IMR-90 (cell line): ENCODE data around the gene SIM2. TPM values are rescaled to one million over a fixed set of nuclear protein-coding genes. Genes with fewer than 3 reads are reported as not detected.

ENCODE experiments used
- ATAC-seq: fragments of 200-7000 bp; cut with Tn5 transposase; 2 replicates; pipeline ENCODE4 v1.9.1; 2020; ENCODE audit warnings: low read depth, mild to moderate bottlenecking, moderate library complexity
- BruUV-seq: library from RNA; stranded (reverse); fragments of 400-500 nt; replicated peaks from 2 replicates; lab custom pipeline; 2021; lab: Mats Ljungman, UMichigan
- CTCF ChIA-PET: fragments of 300-600 bp; formaldehyde crosslinking; extraction: SDS; loops from one replicate; lab custom pipeline; 2021; ENCODE audit warnings: antibody characterized with exemption; lab: Yijun Ruan, JAX
- POLR2A ChIA-PET: fragments of 300-600 bp; sonication (Branson Sonifier 250); formaldehyde crosslinking; loops from one replicate; lab custom pipeline; 2022; ENCODE audit warnings: antibody characterized with exemption; ENCODE audit not compliant: unreplicated experiment; lab: Charles Lee
- DNase-seq: peaks from one replicate; pipeline ENCODE4 v3.0.0; 2013
- H2AFZ ChIP-seq: replicated peaks from 2 replicates; pipeline ENCODE3; 2013; ENCODE audit warnings: low read length, mild to moderate bottlenecking; ENCODE audit not compliant: poor library complexity
- H2AK5ac ChIP-seq: 2 replicates; pipeline ENCODE4 v1.6.1; 2013; ENCODE audit warnings: low read depth, low read length, inconsistent platforms
- H2AK9ac ChIP-seq: replicated peaks from 2 replicates; pipeline ENCODE3; 2013; ENCODE audit warnings: mild to moderate bottlenecking, low read depth, low read length, moderate library complexity; ENCODE audit not compliant: poor library complexity
- H2BK120ac ChIP-seq: 2 replicates; pipeline ENCODE4 v1.6.1; 2013; ENCODE audit warnings: low read depth, low read length, inconsistent platforms
- H2BK15ac ChIP-seq: 3 replicates; pipeline ENCODE4 v1.6.1; 2013; ENCODE audit warnings: low read depth, low read length, inconsistent platforms
- H2BK20ac ChIP-seq: 2 replicates; pipeline ENCODE4 v1.6.1; 2013; ENCODE audit warnings: low read depth, mild to moderate bottlenecking, inconsistent platforms, low read length, moderate library complexity
- H2BK5ac ChIP-seq: 2 replicates; pipeline ENCODE4 v1.6.1; 2013; ENCODE audit warnings: mild to moderate bottlenecking, low read depth, low read length, inconsistent platforms; ENCODE audit not compliant: poor library complexity, severe bottlenecking
- H3K14ac ChIP-seq: replicated peaks from 2 replicates; pipeline ENCODE4 v1.6.1; 2013; ENCODE audit warnings: low read depth, low read length, inconsistent platforms
- H3K18ac ChIP-seq: 2 replicates; pipeline ENCODE4 v1.6.1; 2013; ENCODE audit warnings: low read depth, low read length, control low read depth
- H3K23ac ChIP-seq: 2 replicates; pipeline ENCODE4 v1.6.1; 2013; ENCODE audit warnings: low read depth, low read length, inconsistent platforms
- H3K27ac ChIP-seq: 2 replicates; pipeline ENCODE4 v1.5.1; 2013; ENCODE audit warnings: mild to moderate bottlenecking, control low read depth, low read length; ENCODE audit not compliant: insufficient read depth
- H3K27me3 ChIP-seq: 2 replicates; pipeline ENCODE4 v1.6.1; 2013; ENCODE audit warnings: low read length; ENCODE audit not compliant: control insufficient read depth, insufficient read depth
- H3K36me3 ChIP-seq: 2 replicates; pipeline ENCODE4 v1.6.1; 2013; ENCODE audit warnings: low read length, mixed read lengths; ENCODE audit not compliant: control insufficient read depth, insufficient read depth
- H3K4ac ChIP-seq: 2 replicates; pipeline ENCODE4 v1.6.1; 2013; ENCODE audit warnings: low read depth, low read length, inconsistent platforms
- H3K4me1 ChIP-seq: 2 replicates; pipeline ENCODE4 v1.6.1; 2013; ENCODE audit warnings: low read length, mixed read lengths; ENCODE audit not compliant: control insufficient read depth, insufficient read depth
- H3K4me2 ChIP-seq: 2 replicates; pipeline ENCODE4 v1.6.1; 2013; ENCODE audit warnings: low read depth, mild to moderate bottlenecking, control low read depth, low read length, moderate library complexity
- H3K4me3 ChIP-seq: 2 replicates; pipeline ENCODE4 v1.5.1; 2013; ENCODE audit warnings: low read depth, mild to moderate bottlenecking, control low read depth, low read length, moderate library complexity; ENCODE audit not compliant: insufficient read depth
- H3K56ac ChIP-seq: 2 replicates; pipeline ENCODE4 v1.6.1; 2013; ENCODE audit warnings: low read length, inconsistent platforms; ENCODE audit not compliant: insufficient read depth; ENCODE audit errors: extremely low read depth
- H3K79me1 ChIP-seq, 2 experiments: 2 replicates each; pipeline ENCODE4 v1.6.1; 2013; ENCODE audit warnings: low read length in 2 of 2, inconsistent platforms in 1 of 2, low read depth in 1 of 2
- H3K9ac ChIP-seq: 2 replicates; pipeline ENCODE4 v1.6.1; 2013; ENCODE audit warnings: low read depth, low read length, control low read depth
- H3K9me1 ChIP-seq: 2 replicates; pipeline ENCODE4 v1.6.1; 2013; ENCODE audit warnings: low read length, inconsistent platforms; ENCODE audit not compliant: insufficient read depth
- H3K9me3 ChIP-seq: 2 replicates; pipeline ENCODE4 v1.6.1; 2013; ENCODE audit warnings: low read length; ENCODE audit not compliant: control insufficient read depth, insufficient read depth
- H4K20me1 ChIP-seq: 2 replicates; pipeline ENCODE4 v1.6.1; 2013; ENCODE audit warnings: low read length, inconsistent platforms; ENCODE audit not compliant: insufficient read depth
- H4K5ac ChIP-seq: 2 replicates; pipeline ENCODE4 v1.6.1; 2013; ENCODE audit warnings: mild to moderate bottlenecking, low read depth, low read length, control low read depth
- H4K8ac ChIP-seq, 2 experiments: 2 replicates each; pipeline ENCODE4 v1.6.1; 2013; ENCODE audit warnings: low read depth in 2 of 2, low read length in 2 of 2, control low read depth in 1 of 2, inconsistent platforms in 1 of 2
- H4K91ac ChIP-seq: 2 replicates; pipeline ENCODE4 v1.6.1; 2013; ENCODE audit warnings: low read depth, low read length, inconsistent platforms; ENCODE audit not compliant: insufficient read depth
- BHLHE40 ChIP-seq: fragments of 150-350 bp; IDR thresholded peaks from 2 replicates; pipeline ENCODE4 v1.6.1; 2016; ENCODE audit warnings: mild to moderate bottlenecking, low read depth, low read length
- CHD1 ChIP-seq: IDR thresholded peaks from 2 replicates; pipeline ENCODE4 v1.6.1; 2012; ENCODE audit warnings: low read depth, low read length, improper control_type of control experiment
- MAFK ChIP-seq: IDR thresholded peaks from 2 replicates; pipeline ENCODE4 v1.6.1; 2012; ENCODE audit warnings: low read depth, low read length, improper control_type of control experiment
- NFE2L2 ChIP-seq: fragments of 150-350 bp; IDR thresholded peaks from 2 replicates; pipeline ENCODE4 v1.6.1; 2016; ENCODE audit warnings: low read depth, mild to moderate bottlenecking, low read length
- POLR2A ChIP-seq: IDR thresholded peaks from 2 replicates; pipeline ENCODE4 v1.6.1; 2012; ENCODE audit warnings: mild to moderate bottlenecking, low read depth, low read length
- RAD21 ChIP-seq: IDR thresholded peaks from 2 replicates; pipeline ENCODE4 v1.6.1; 2012; ENCODE audit warnings: low read length, improper control_type of control experiment
- RFX5 ChIP-seq: IDR thresholded peaks from 2 replicates; pipeline ENCODE4 v1.8.0; 2012; ENCODE audit warnings: low read depth, mild to moderate bottlenecking, low read length, moderate library complexity
- SMC3 ChIP-seq: fragments of 150-350 bp; IDR thresholded peaks from 2 replicates; pipeline ENCODE4 v1.6.1; 2016; ENCODE audit warnings: low read depth, mild to moderate bottlenecking, antibody characterized with exemption, low read length, moderate library complexity
- WGBS, 2 experiments: methylation state at CpG; one replicate each; pipeline versions ENCODE4 v1.1.5 to v1.1.7; 2013; ENCODE audit warnings: missing lambda C conversion rate in 2 of 2; ENCODE audit not compliant: insufficient read length in 1 of 2; ENCODE audit errors: extremely low coverage in 2 of 2; 5-methylcytosine and 5-hydroxymethylcytosine counted together
- dilution Hi-C: fragments of 300-500 bp; cut with HindIII; formaldehyde crosslinking; loops from one replicate; pipeline ENCODE4 v1.14.3; 2018; ENCODE audit warnings: low sequenced_read_pairs; ENCODE audit not compliant: unreplicated experiment
- in situ Hi-C: fragments of 300-500 bp; cut with MboI; formaldehyde crosslinking; loops from 3 replicates; pipeline ENCODE4 v1.14.3; 2019; ENCODE audit warnings: low sequenced_read_pairs, inconsistent platforms, mixed read lengths
- intact Hi-C: fragments of 100-400 bp; cut with micrococcal nuclease; formaldehyde crosslinking; loops from 2 replicates; pipeline ENCODE4 v1.10.0; 2022
- polyA plus RNA-seq, 3 experiments: library from polyadenylated mRNA; depleted of rRNA; stranded (reverse); fragments of >200 nt; gene quantifications; 2 replicates each; pipeline ENCODE4 v1.2.3, GENCODE V29; 2012; ENCODE audit warnings: low replicate concordance in 1 of 3
- total RNA-seq: library from RNA; depleted of rRNA; stranded (reverse); fragments of >200 nt; gene quantifications from 2 replicates; pipeline ENCODE4 v1.2.3, GENCODE V29; 2012
- TF ChIP-seq, protein P1 (sequence below): conservative IDR thresholded peaks from 2 replicates; pipeline ENCODE4 v1.5.1; 2012; ENCODE audit warnings: mild to moderate bottlenecking, low read depth, low read length, improper control_type of control experiment
- TF ChIP-seq, protein P2 (sequence below): fragments of 150-350 bp; IDR thresholded peaks from 2 replicates; pipeline ENCODE4 v1.6.1; 2017; ENCODE audit warnings: mild to moderate bottlenecking, antibody characterized with exemption, low read length, low read depth

Gene SIM2
- total and polyA plus RNA-seq, 2 of the 4 experiments (the other 2 are of a cell fraction), result 2.2 to 7.5 TPM

DNA sequence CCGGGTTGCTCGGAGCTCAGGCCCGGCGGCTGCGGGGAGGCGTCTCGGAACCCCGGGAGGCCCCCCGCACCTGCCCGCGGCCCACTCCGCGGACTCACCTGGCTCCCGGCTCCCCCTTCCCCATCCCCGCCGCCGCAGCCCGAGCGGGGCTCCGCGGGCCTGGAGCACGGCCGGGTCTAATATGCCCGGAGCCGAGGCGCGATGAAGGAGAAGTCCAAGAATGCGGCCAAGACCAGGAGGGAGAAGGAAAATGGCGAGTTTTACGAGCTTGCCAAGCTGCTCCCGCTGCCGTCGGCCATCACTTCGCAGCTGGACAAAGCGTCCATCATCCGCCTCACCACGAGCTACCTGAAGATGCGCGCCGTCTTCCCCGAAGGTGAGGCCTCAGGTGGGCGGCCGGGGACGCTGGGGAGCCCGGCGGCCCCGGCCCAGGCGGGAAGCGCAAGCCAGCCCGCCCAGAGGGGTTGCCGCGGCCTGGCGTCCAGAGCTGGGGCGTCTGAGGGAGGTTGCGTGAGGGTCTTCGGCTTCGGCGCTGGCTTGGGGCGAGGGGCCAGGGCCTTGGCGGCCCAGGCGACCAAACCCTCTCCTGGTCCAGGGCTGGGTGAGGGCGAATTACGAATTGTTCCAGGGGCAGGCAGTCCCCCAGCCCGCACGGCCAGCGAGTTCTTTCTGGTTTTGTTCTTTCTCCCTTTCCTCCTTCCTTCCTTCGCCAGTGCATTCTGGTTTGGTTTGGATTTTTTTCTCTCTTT is 805 bp downstream of the SIM2 start:
- Histone ChIP-seq H3K4me1 (no peaks in the 10 kb centered on the region), H3K4me2 (peak overlapping the region; percentile 39), H3K36me3 (no peaks in the 10 kb centered on the region), H3K9me1 (no peaks in the 10 kb centered on the region; the same call in 1 of the 2 replicates), H3K79me1 (no peaks in the 10 kb centered on the region), H3K27me3 (peaks cover 94% of the 10 kb centered on the region), H3K23ac (peak overlapping the region; percentile 77), H4K91ac (no peak overlapping the region), H3K4ac (no peak overlapping the region; the same call in 1 of the 2 replicates), H2AK9ac (peak overlapping the region; percentile 57), H2AFZ (peak overlapping the region; percentile 74), H3K4me3 (peak overlapping the region; percentile 57), H3K27ac (peak overlapping the region; percentile 48), H3K14ac (no peak overlapping the region; the same call in 1 of the 2 replicates), H3K9ac (peak overlapping the region; percentile 60), H2AK5ac (peak overlapping the region; percentile 24; the same call in 1 of the 2 replicates), H3K18ac (no peak overlapping the region; the same call in 1 of the 2 replicates), H3K56ac (no peak overlapping the region), H4K8ac (no peak overlapping the region), H3K9me3 (peaks cover 10% of the 10 kb centered on the region; the same call in 1 of the 2 replicates), H4K5ac (no peak overlapping the region), H2BK15ac (no peak overlapping the region), H4K20me1 (peaks cover 13% of the 10 kb centered on the region), H2BK20ac (no peak overlapping the region), H2BK5ac (peak overlapping the region; percentile 76), H2BK120ac (no peak overlapping the region)
- intact Hi-C loops, result loop anchor here (5.0 kb wide), 1 partner anchor 218 kb away; no protein-coding TSS in a partner anchor
- 9% methylated on average over 28 of the region's 67 CpGs; no CpG with 5 or more reads in 1 of the 2 experiments for WGBS, 2 experiments
- ChIA-PET CTCF (no interaction called here), POLR2A (interaction anchor here (0.6 kb wide), 1 partner anchor 179 kb away, joined by 3 read pairs; no protein-coding TSS in a partner anchor)
- in situ Hi-C loops, result no loop called here
- TF ChIP-seq, protein P1, sequence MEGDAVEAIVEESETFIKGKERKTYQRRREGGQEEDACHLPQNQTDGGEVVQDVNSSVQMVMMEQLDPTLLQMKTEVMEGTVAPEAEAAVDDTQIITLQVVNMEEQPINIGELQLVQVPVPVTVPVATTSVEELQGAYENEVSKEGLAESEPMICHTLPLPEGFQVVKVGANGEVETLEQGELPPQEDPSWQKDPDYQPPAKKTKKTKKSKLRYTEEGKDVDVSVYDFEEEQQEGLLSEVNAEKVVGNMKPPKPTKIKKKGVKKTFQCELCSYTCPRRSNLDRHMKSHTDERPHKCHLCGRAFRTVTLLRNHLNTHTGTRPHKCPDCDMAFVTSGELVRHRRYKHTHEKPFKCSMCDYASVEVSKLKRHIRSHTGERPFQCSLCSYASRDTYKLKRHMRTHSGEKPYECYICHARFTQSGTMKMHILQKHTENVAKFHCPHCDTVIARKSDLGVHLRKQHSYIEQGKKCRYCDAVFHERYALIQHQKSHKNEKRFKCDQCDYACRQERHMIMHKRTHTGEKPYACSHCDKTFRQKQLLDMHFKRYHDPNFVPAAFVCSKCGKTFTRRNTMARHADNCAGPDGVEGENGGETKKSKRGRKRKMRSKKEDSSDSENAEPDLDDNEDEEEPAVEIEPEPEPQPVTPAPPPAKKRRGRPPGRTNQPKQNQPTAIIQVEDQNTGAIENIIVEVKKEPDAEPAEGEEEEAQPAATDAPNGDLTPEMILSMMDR, result no peak
- no peak for TF ChIP-seq BHLHE40
- no peak for TF ChIP-seq MAFK
- TF ChIP-seq, protein P2, sequence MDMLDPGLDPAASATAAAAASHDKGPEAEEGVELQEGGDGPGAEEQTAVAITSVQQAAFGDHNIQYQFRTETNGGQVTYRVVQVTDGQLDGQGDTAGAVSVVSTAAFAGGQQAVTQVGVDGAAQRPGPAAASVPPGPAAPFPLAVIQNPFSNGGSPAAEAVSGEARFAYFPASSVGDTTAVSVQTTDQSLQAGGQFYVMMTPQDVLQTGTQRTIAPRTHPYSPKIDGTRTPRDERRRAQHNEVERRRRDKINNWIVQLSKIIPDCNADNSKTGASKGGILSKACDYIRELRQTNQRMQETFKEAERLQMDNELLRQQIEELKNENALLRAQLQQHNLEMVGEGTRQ, result no peak
- TF ChIP-seq CHD1, result no peak
- TF ChIP-seq RFX5, result no peak
- TF ChIP-seq SMC3, result no peak
- TF ChIP-seq NFE2L2, result no peak
- no peak for TF ChIP-seq POLR2A
- no peak for TF ChIP-seq RAD21
- dilution Hi-C loops, result no loop called here
- BruUV-seq, result no TSS peak
- no peak; the same call in 1 of the 2 replicates for ATAC-seq
- DNase-seq, result no peak
